Heart right ventricle (tissue), 16 donors: ENCODE data around the gene KIRREL1. TPM values are rescaled to one million over a fixed set of nuclear protein-coding genes. Genes with fewer than 3 reads are reported as not detected.

Experiments
- ATAC-seq, 8 donors: fragments of 200-7000 bp; cut with Tn5 transposase; one replicate each; pipeline ENCODE4 v1.9.1; 2020; ENCODE audit warnings: mild to moderate bottlenecking in 8 of 8, moderate library complexity in 8 of 8, moderate number of reproducible peaks in 1 of 8
- DNase-seq, 2 donors: peaks; one replicate each; pipeline ENCODE4 v3.0.0-alpha.2; 2020
- H3K27ac ChIP-seq, 10 donors: fragments of 200-600 bp; sonication (generic) in 2 of 10; one replicate each; pipeline versions ENCODE4 v1.5.0 to v1.8.0; 2020 to 2022; ENCODE audit warnings: mild to moderate bottlenecking in 3 of 10
- H3K27me3 ChIP-seq, 7 donors: fragments of 200-600 bp; one replicate each; pipeline ENCODE4 v1.8.0; 2021 to 2022; ENCODE audit warnings: mild to moderate bottlenecking in 2 of 7
- H3K36me3 ChIP-seq, 9 donors: fragments of 200-600 bp; sonication (generic) in 1 of 9; one replicate each; pipeline versions ENCODE4 v1.5.0 to v1.8.0; 2020 to 2022; ENCODE audit warnings: mild to moderate bottlenecking in 2 of 9
- H3K4me1 ChIP-seq, 9 donors: fragments of 200-600 bp; sonication (generic) in 1 of 9; one replicate each; pipeline versions ENCODE4 v1.5.0 to v1.8.0; 2020 to 2022; ENCODE audit warnings: mild to moderate bottlenecking in 4 of 9
- H3K4me3 ChIP-seq, 10 donors: fragments of 200-600 bp; sonication (generic) in 2 of 10; one replicate each; pipeline versions ENCODE4 v1.5.0 to v1.8.0; 2020 to 2022; ENCODE audit warnings: mild to moderate bottlenecking in 7 of 10, moderate library complexity in 2 of 10
- H3K9me3 ChIP-seq, 11 donors: fragments of 200-600 bp in 10 of 11; sonication (generic) in 2 of 11; one replicate each; pipeline versions ENCODE4 v1.5.0 to v1.8.0; 2013 to 2022; ENCODE audit warnings: mild to moderate bottlenecking in 2 of 11, control low read depth in 1 of 11, moderate library complexity in 1 of 11
- CTCF ChIP-seq, 9 donors: fragments of 200-600 bp; sonication (generic) in 2 of 9; IDR thresholded peaks; one replicate each; pipeline versions ENCODE4 v1.5.0 to v1.8.0; 2021 to 2022; ENCODE audit warnings: antibody characterized with exemption in 9 of 9, mild to moderate bottlenecking in 5 of 9, moderate library complexity in 1 of 9
- whole genome bisulfite sequencing, 2 donors: extraction: QIAGEN DNeasy Blood & Tissue Kit; methylation state at CpG; one replicate each; pipeline ENCODE4 v1.1.7; 2013; ENCODE audit warnings: inconsistent platforms in 1 of 2; 5-methylcytosine and 5-hydroxymethylcytosine counted together
- intact Hi-C, 10 donors: fragments of 100-400 bp; cut with DNase I; formaldehyde crosslinking; loops; one replicate each; pipeline versions ENCODE4 v1.11.1 to v1.14.2; 2022
- polyA plus RNA-seq, 2 donors: library from polyadenylated mRNA; stranded (reverse); fragments of 200-250 nt; gene quantifications; one replicate each; pipeline ENCODE4 v1.2.3, GENCODE V29; 2013
- total RNA-seq, 10 donors: library from RNA; stranded (reverse); fragmentation: NEBNext Ultra II Directional in 3 of 10; extraction: Animal tissue kit (Norgen Biotek cat#: 25700) in 3 of 10; gene quantifications; one replicate each; pipeline versions ENCODE4 v1.2.1 to v1.2.4, GENCODE V29; 2021 to 2023
- donor health status: Arrhythmogenic right ventricular cardiomyopathy.
- donor health status: ischemic (EF 13 %, LVEDD 7.1; RV severe dilation, severe dysfunction).
- donor health status: healthy with polysubstance abuse.
- donor health status: DM: no; HTN: yes; CAD: no.
- donor health status: DM: no; HTN: no; CAD: no.
- donor health status: ischemic (EF 25% LVEDD 6.9; RV normal size, moderate dysfunction).
- donor health status: ischemic (EF 25% LVEDD 5.7; RV mildly dilated, moderate dysfunction).
- donor health status: healthy.
- donor health status: DM: yes; HTN: yes; CAD: no.
- donor health status: Ischemic cardiomyopathy.
- donor health status: ischemic (EF 35%, LVEDD 5.7; RV mildly dilated, moderate dysfunction).
- donor health status: nonischemic (EF 11% LVEDD 7.7; RV severe dilation, severe dysfunction).
- donor health status: DM: yes; HTN: yes; CAD: no.
- donor health status: PGD.
- donor health status: ischemic (EF 29% LVEDD 5.4; RV normal size, mild dysfunction).
- donor health status: nonischemic (EF 23%, LVEDD 6.1; RV moderate dilation, normal function).

The KIRREL1 gene
- total and polyA plus RNA-seq, 12 donors: 4.1 to 14.7 (median 7.4) TPM

- peak in 7 of 8 donors; percentile 3 to 57 (median 34) for ATAC-seq
- H3K4me1 ChIP-seq: peaks cover 11 to 58% (median 47%) of the 10 kb centered on the region in 9 donors
- no peak overlapping the region for H3K4me3 ChIP-seq
- intact Hi-C loops: no loop called here
- no peak for TF ChIP-seq CTCF (IDR thresholded peaks at IDR 0.05)
- no peaks in the 10 kb centered on the region for H3K9me3 ChIP-seq
- H3K27ac ChIP-seq: peak overlapping the region; percentile 24 to 87 (median 74)
- no peaks in the 10 kb centered on the region for H3K27me3 ChIP-seq
- H3K36me3 ChIP-seq: no peaks in the 10 kb centered on the region
- DNase-seq: peak; percentile 65 to 84
Measured at GRCh38 chr1:158145173-158145719, 151.8 kb downstream of the KIRREL1 start.

GRCh38 chr1:158146165-158146564, 152.7 kb downstream of the KIRREL1 start:
- intact Hi-C loops: no loop called here
- no peak for ATAC-seq
- Histone ChIP-seq H3K4me3 (no peak overlapping the region), H3K36me3 (no peaks in the 10 kb centered on the region), H3K9me3 (no peaks in the 10 kb centered on the region), H3K4me1 (peaks cover 11 to 65% (median 47%) of the 10 kb centered on the region in 9 donors), H3K27me3 (no peaks in the 10 kb centered on the region), H3K27ac (peak overlapping the region; percentile 21 to 93 (median 80))
- WGBS, 2 donors: 73 to 78% methylated on average over 6 of the region's 6 CpGs
- no peak for TF ChIP-seq CTCF (IDR thresholded peaks at IDR 0.05)
- DNase-seq: no peak

GRCh38 chr1:158146739-158147138, 153.3 kb downstream of the KIRREL1 start:
- intact Hi-C loops: no loop called here
- peak in 5 of 8 donors; percentile 31 to 61 (median 44) for ATAC-seq
- no peak for TF ChIP-seq CTCF (IDR thresholded peaks at IDR 0.05)
- Histone ChIP-seq H3K27me3 (no peaks in the 10 kb centered on the region), H3K27ac (peak overlapping the region; percentile 21 to 93 (median 80)), H3K4me1 (peaks cover 11 to 69% (median 47%) of the 10 kb centered on the region in 9 donors), H3K36me3 (no peaks in the 10 kb centered on the region), H3K9me3 (no peaks in the 10 kb centered on the region), H3K4me3 (no peak overlapping the region)
- no peak for DNase-seq
- 64 to 75% methylated on average over 2 of the region's 2 CpGs for WGBS, 2 donors

- peaks cover 11 to 69% (median 47%) of the 10 kb centered on the region in 9 donors for H3K4me1 ChIP-seq
- peak overlapping the region; percentile 11 to 93 (median 80) for H3K27ac ChIP-seq
- ATAC-seq: no peak
- peak overlapping the region in 3 of 10 donors; percentile 2 to 25 (median 22) for H3K4me3 ChIP-seq
- WGBS, 2 donors: 65 to 67% methylated on average over 2 of the region's 2 CpGs
- H3K27me3 ChIP-seq: no peaks in the 10 kb centered on the region
- no peaks in the 10 kb centered on the region for H3K9me3 ChIP-seq
- H3K36me3 ChIP-seq: no peaks in the 10 kb centered on the region
- DNase-seq: no peak
- no peak for TF ChIP-seq CTCF (IDR thresholded peaks at IDR 0.05)
- intact Hi-C loops: no loop called here
Measured at GRCh38 chr1:158147401-158147800, 154.0 kb downstream of the KIRREL1 start.
